HL-60/S4 treated with phorbol 12-myristate 13-acetate at 8.2 ng/mL for 4 days and 3 days (cell line): Measurements from ENCODE around the gene YAP1.

Experiments
- in situ Hi-C: fragments of 300-500 bp; cut with MboI; formaldehyde crosslinking; loops from 2 replicates; pipeline ENCODE4 v1.15.0; 2022; ENCODE audit warnings: low sequenced_read_pairs

Gene YAP1

GRCh38 chr11:102269927-102270326 lies 159.7 kb downstream of the YAP1 start:
- in situ Hi-C loops = no loop called here

GRCh38 chr11:102272047-102272824 lies 162.0 kb downstream of the YAP1 start:
- in situ Hi-C loops = no loop called here

DNA sequence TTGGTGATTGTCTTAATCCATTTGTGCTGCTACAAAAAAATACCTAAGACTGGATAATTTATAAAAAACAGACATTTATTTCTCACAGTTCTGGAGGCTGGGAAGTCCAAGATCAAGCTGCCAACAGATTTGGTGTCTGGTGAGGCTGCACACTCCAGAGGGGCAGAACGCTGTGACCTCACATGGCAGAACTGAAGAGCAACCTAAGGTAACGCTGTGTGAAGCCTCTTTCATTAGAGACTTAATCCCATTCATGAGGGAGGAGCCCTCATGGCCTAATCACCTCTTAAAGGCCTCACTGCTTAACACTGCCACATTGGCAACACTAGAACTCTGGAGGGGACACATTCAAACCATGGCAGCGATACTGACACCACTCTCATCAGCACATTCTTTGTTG lies 164.4 kb downstream of the YAP1 start:
- in situ Hi-C loops = no loop called here

DNA sequence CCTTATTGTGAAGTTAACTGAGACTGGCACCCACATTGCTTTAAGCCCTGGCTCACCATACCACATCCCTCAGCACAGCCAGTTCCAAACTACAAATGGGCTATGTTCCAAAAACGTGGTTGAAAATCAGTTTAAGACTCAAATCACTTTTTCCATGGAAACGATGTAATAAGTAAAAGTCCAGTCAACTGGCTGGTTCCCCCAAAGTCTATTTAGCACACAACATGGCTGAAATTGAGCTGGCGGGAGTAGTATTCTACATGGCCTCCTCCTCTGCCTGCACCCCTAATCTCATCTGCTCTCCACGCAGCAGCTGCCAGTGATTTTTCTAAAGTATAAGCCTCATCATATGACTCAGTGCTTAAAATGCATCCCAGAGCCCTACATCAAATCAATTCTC lies 166.1 kb downstream of the YAP1 start:
- in situ Hi-C loops = no loop called here

GRCh38 chr11:102276783-102277182 lies 166.5 kb downstream of the YAP1 start:
- in situ Hi-C loops = no loop called here

- in situ Hi-C loops = no loop called here
Measured at GRCh38 chr11:102279641-102280170, 169.5 kb downstream of the YAP1 start.

DNA sequence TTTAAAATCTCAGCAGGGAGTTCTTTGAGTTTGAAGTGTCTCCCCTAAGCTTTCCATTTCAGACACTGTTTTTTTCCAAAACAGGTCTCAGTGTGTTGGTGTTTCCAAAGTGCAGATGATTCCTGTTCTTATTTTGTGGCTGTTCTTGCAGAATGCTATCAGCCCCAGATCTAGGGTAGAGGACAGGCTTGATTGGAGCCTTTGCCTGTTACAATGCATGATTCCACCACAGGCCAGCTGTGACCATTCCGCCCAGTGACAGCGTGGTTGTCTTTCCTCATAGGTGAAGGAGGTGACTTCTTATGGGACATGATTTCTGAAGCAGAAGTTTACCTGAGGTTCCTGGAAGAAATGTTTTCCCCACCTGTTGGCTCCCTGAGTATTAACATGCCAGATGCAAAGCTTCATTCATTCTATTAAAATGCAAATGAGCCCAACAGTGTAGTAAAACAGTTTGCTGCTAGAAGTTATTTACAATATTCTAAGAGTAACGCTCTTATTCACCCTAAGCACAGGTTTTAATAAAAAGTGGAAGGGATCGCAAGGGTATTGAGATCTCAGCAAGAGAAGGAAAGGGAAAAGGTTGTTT lies 170.1 kb downstream of the YAP1 start:
- in situ Hi-C loops = no loop called here
